Measurements from ENCODE around the gene UBN2. TPM values are rescaled to one million over a fixed set of nuclear protein-coding genes. Genes with fewer than 3 reads are reported as not detected.

UBN2 gene
- total RNA-seq: 1 to 10 TPM; 7.0 to 7.6 TPM

DNA sequence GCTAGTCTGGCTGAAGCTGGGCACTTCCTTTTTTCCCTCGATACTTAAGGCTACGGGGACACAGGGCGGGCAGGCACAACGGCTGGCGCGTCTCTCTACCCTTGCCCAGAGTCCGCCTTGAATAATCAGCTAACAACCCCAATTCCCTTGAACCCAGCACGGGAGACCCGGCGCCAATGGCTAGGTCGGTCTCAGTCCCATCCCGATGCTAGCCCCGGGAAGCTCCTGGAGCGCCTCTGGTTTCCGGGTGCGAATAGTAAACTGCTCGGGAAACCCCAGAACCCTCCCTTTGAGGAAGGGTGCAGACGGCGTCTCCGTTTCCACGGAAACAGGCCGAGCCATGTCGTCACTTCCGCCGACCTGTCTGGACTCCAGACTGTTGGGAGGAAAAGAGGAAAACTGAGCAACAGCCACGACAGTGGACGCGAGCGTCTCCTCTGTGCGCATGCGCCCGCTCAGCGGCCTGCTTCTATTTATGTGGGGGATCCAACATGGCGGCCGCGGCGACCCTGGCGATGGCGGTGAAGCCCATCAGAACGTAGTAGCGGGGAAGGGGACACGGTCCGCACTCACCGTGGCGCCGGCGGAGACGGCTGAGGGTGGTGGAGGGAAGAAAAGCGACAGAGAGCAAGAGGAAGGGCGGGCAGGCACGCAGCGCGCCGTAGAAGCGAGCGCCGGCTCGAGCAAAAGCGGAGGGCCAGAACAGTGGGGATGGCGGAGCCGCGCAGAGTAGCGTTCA lies at the start of gene UBN2:
Gene UBN2, plus strand, starts transcription at position 464 of the 739 bp plus-strand sequence. Its CDS starts 248 bp downstream, at position 712.
- intact Hi-C loops (cut with micrococcal nuclease): loop anchor here (5.0 kb wide), 1 partner anchor 114 kb away; no protein-coding TSS in a partner anchor
- ChIA-PET CTCF (interaction anchor here (1.0 kb wide), 1 partner anchor 135 kb away, joined by 3 read pairs; no protein-coding TSS in a partner anchor), POLR2A (interaction anchor here (1.1 to 2.0 kb wide), 5 partner anchors 12 to 136 kb away, joined by 3 to 6 read pairs (median 4); a partner anchor contains a TSS)
- TF ChIP-seq, protein P1, sequence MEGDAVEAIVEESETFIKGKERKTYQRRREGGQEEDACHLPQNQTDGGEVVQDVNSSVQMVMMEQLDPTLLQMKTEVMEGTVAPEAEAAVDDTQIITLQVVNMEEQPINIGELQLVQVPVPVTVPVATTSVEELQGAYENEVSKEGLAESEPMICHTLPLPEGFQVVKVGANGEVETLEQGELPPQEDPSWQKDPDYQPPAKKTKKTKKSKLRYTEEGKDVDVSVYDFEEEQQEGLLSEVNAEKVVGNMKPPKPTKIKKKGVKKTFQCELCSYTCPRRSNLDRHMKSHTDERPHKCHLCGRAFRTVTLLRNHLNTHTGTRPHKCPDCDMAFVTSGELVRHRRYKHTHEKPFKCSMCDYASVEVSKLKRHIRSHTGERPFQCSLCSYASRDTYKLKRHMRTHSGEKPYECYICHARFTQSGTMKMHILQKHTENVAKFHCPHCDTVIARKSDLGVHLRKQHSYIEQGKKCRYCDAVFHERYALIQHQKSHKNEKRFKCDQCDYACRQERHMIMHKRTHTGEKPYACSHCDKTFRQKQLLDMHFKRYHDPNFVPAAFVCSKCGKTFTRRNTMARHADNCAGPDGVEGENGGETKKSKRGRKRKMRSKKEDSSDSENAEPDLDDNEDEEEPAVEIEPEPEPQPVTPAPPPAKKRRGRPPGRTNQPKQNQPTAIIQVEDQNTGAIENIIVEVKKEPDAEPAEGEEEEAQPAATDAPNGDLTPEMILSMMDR (IDR thresholded peaks at IDR 0.05): no peak
- H3K4me1 Mint-ChIP-seq (ENCODE audit: low read depth): peaks cover 26% of the 10 kb centered on the region
- peak; percentile 89 for ATAC-seq
- H3K27ac Mint-ChIP-seq: peak within 1 kb of the TSS; percentile 98
- DNase-seq: peak; percentile 94
- peak within 1 kb of the TSS; percentile 100 for H3K4me3 Mint-ChIP-seq
- peaks cover 8% of the 10 kb centered on the region for H3K27me3 Mint-ChIP-seq
- peaks cover 2% of the 10 kb centered on the region for H3K36me3 Mint-ChIP-seq (ENCODE audit: low read depth)
- H3K9me3 Mint-ChIP-seq: no peaks in the 10 kb centered on the region

GRCh38 chr7:139181404-139181803 lies 49.6 kb upstream of the UBN2 start:
- Mint-ChIP-seq H3K4me3 (no peak overlapping the region), H3K4me1 (ENCODE audit: low read depth) (no peaks in the 10 kb centered on the region), H3K27ac (no peak overlapping the region), H3K27me3 (no peaks in the 10 kb centered on the region), H3K9me3 (no peaks in the 10 kb centered on the region), H3K36me3 (ENCODE audit: low read depth) (peaks cover 10% of the 10 kb centered on the region)
- TF ChIP-seq, protein P1 (IDR thresholded peaks at IDR 0.05): no peak
- DNase-seq (no peak), ATAC-seq (no peak)
- CTCF ChIA-PET: no interaction called here
- POLR2A ChIA-PET: no interaction called here
- intact Hi-C loops (cut with micrococcal nuclease): no loop called here

GRCh38 chr7:139182363-139182762 lies 48.7 kb upstream of the UBN2 start:
- DNase-seq (no peak), ATAC-seq (no peak)
- Mint-ChIP-seq H3K9me3 (no peaks in the 10 kb centered on the region), H3K36me3 (ENCODE audit: low read depth) (peaks cover 10% of the 10 kb centered on the region), H3K27me3 (no peaks in the 10 kb centered on the region), H3K4me1 (ENCODE audit: low read depth) (no peaks in the 10 kb centered on the region), H3K27ac (no peak overlapping the region), H3K4me3 (no peak overlapping the region)
- CTCF ChIA-PET: no interaction called here
- intact Hi-C loops (cut with micrococcal nuclease): no loop called here
- POLR2A ChIA-PET: no interaction called here
- TF ChIP-seq, protein P1 (IDR thresholded peaks at IDR 0.05): no peak

GRCh38 chr7:139183251-139183650 lies 47.8 kb upstream of the UBN2 start:
- ChIA-PET CTCF (no interaction called here), POLR2A (no interaction called here)
- intact Hi-C loops (cut with micrococcal nuclease): no loop called here
- TF ChIP-seq, protein P1 (IDR thresholded peaks at IDR 0.05): no peak
- no peaks in the 10 kb centered on the region for H3K4me1 Mint-ChIP-seq (ENCODE audit: low read depth)
- ATAC-seq (no peak), DNase-seq (no peak)
- no peaks in the 10 kb centered on the region for H3K9me3 Mint-ChIP-seq
- H3K27me3 Mint-ChIP-seq: no peaks in the 10 kb centered on the region
- no peak overlapping the region for H3K27ac Mint-ChIP-seq
- H3K36me3 Mint-ChIP-seq (ENCODE audit: low read depth): peaks cover 10% of the 10 kb centered on the region
- no peak overlapping the region for H3K4me3 Mint-ChIP-seq

DNA sequence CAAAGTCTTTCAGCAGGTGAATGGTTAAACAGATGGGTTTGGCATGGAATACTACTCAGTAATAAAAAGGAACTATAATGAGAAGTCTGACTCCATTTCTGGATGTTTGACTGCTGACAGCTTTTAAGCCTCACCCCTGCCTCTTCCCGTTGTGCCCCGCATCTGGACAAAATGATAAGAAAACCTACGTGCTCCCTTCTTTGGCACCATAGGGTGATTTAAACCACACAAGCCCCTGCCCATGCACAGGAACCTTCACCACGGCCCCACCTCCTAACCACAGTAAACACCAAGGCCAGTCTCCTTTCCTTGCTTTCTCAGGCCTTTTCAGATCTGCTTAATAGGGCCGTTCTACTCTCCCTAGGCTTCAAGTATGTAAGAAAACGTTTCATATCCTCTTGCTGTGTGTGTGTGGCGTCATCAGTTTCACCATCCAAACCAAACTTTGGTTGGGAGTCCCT lies 47.1 kb upstream of the UBN2 start:
- intact Hi-C loops (cut with micrococcal nuclease): no loop called here
- Mint-ChIP-seq H3K27me3 (no peaks in the 10 kb centered on the region), H3K4me1 (ENCODE audit: low read depth) (no peaks in the 10 kb centered on the region), H3K9me3 (no peaks in the 10 kb centered on the region), H3K27ac (no peak overlapping the region), H3K4me3 (no peak overlapping the region), H3K36me3 (ENCODE audit: low read depth) (peaks cover 10% of the 10 kb centered on the region)
- no peak for DNase-seq
- ChIA-PET POLR2A (no interaction called here), CTCF (no interaction called here)
- ATAC-seq: no peak
- TF ChIP-seq, protein P1 (IDR thresholded peaks at IDR 0.05): no peak

All from activated CD8-positive, alpha-beta T cell treated with anti-CD3 and anti-CD28 coated beads for 36 hours (primary cell).